GM19023 (cell line): ENCODE results near the gene RBM44.
"Not testable (repeated sequence)": the region's sequence is repeated elsewhere in the genome, so short reads cannot be mapped to it uniquely, and the experiment has no call there.

Experiments
- ATAC-seq: cut with Tn5 transposase; IDR thresholded peaks from one replicate; pipeline ENCODE4 v1.9.1; 2021; ENCODE audit warnings: mild to moderate bottlenecking, moderate library complexity; ENCODE audit not compliant: unreplicated experiment

The RBM44 gene

GRCh38 chr2:237857791-237858190 is 59.2 kb downstream of the RBM44 start:
- ATAC-seq = no peak

- no peak for ATAC-seq
Measured at GRCh38 chr2:237858294-237859081, 59.9 kb downstream of the RBM44 start.

GRCh38 chr2:237859082-237859433 is 60.5 kb downstream of the RBM44 start:
- no peak for ATAC-seq

- no peak for ATAC-seq
Measured at GRCh38 chr2:237859533-237860272, 61.1 kb downstream of the RBM44 start, which contains the start of gene RAMP1. RAMP1 (plus strand) TSS chr2:237859623; CDS start chr2:237859676, 53 bp downstream.

- no peak for ATAC-seq
Measured at GRCh38 chr2:237860273-237860935, 61.8 kb downstream of the RBM44 start.

GRCh38 chr2:237861875-237862527 is 63.4 kb downstream of the RBM44 start:
- ATAC-seq = no peak

- no peak for ATAC-seq
Measured at GRCh38 chr2:237862528-237862895, 63.9 kb downstream of the RBM44 start.

GRCh38 chr2:237863102-237863511 is 64.5 kb downstream of the RBM44 start:
- no peak for ATAC-seq

- ATAC-seq = no peak
Measured at GRCh38 chr2:237863689-237864443, 65.3 kb downstream of the RBM44 start.

GRCh38 chr2:237864444-237864931 is 65.9 kb downstream of the RBM44 start:
- no peak for ATAC-seq

- no peak for ATAC-seq
Measured at GRCh38 chr2:237864940-237865622, 66.5 kb downstream of the RBM44 start.

GRCh38 chr2:237865623-237866041 is 67.1 kb downstream of the RBM44 start:
- ATAC-seq = no peak

GRCh38 chr2:237866101-237866621 is 67.6 kb downstream of the RBM44 start:
- ATAC-seq = no peak

GRCh38 chr2:237867465-237867864 is 68.9 kb downstream of the RBM44 start:
- ATAC-seq = no peak

- not testable (repeated sequence) for ATAC-seq
Measured at GRCh38 chr2:237868074-237868473, 69.5 kb downstream of the RBM44 start.

GRCh38 chr2:237868631-237869342 is 70.2 kb downstream of the RBM44 start:
- ATAC-seq = no peak

- no peak for ATAC-seq
Measured at GRCh38 chr2:237869343-237870102, 70.9 kb downstream of the RBM44 start.

- ATAC-seq = no peak
Measured at GRCh38 chr2:237870126-237870525, 71.5 kb downstream of the RBM44 start.
